ENCODE data around the gene JADE1.

Gene JADE1

DNA sequence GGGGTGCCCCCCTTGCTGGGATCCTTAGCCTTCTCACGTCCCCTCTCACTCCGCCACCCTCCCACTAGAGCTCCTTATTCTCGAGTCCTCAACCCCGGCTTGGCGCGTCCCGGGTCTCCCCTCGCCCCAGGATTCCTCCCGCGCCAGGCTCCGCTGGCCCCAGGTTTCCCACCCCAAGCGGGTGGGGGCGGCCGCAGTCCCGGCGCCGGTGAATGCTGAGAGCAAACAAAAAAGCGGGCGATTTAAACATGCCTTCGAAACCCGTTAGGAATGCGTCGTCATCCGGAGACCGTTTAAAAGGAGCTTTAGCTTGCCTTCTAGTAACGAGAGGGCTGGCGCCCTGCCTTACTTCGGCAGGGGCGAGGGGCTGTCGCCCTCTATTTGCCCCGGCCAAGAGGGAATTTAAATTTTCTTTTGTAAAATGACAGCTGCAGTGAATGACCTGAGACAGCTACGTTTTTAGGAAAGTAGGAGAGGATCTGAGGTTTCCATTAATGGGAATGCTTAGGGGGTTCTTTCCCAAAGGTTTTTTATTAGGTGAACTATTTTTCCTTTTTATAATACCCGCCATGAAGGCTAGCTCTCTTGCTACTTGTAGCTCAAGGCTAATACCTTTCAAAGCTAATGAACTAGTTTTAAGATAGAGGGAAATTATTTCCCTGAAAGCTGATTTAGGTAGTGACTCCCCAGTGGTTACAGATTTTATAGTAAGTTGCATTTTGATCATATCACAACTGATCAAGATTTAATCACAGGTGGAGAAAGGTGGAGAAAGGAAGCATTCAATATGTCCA lies 3.1 kb downstream of the JADE1 start:
- ChIA-PET POLR2A (interaction anchor here (0.5 to 3.0 kb wide), 12 partner anchors 8 to 752 kb away, joined by 3 to 26 read pairs (median 3); partner anchors contain the start of gene LARP1B), CTCF (interaction anchor here (0.7 to 3.5 kb wide), 9 partner anchors 8 to 385 kb away, joined by 3 to 19 read pairs (median 4); no protein-coding TSS in a partner anchor)
- TF ChIP-seq, protein P1, sequence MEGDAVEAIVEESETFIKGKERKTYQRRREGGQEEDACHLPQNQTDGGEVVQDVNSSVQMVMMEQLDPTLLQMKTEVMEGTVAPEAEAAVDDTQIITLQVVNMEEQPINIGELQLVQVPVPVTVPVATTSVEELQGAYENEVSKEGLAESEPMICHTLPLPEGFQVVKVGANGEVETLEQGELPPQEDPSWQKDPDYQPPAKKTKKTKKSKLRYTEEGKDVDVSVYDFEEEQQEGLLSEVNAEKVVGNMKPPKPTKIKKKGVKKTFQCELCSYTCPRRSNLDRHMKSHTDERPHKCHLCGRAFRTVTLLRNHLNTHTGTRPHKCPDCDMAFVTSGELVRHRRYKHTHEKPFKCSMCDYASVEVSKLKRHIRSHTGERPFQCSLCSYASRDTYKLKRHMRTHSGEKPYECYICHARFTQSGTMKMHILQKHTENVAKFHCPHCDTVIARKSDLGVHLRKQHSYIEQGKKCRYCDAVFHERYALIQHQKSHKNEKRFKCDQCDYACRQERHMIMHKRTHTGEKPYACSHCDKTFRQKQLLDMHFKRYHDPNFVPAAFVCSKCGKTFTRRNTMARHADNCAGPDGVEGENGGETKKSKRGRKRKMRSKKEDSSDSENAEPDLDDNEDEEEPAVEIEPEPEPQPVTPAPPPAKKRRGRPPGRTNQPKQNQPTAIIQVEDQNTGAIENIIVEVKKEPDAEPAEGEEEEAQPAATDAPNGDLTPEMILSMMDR (IDR thresholded peaks at IDR 0.05; ENCODE audit: insufficient read depth, low read length, missing control alignments): no peak
- DNase-seq (ENCODE audit: low read depth, low spot score): no peak
- peak overlapping the region; percentile 77 for H3K4me3 ChIP-seq (ENCODE audit: low read depth, low read length)

DNA sequence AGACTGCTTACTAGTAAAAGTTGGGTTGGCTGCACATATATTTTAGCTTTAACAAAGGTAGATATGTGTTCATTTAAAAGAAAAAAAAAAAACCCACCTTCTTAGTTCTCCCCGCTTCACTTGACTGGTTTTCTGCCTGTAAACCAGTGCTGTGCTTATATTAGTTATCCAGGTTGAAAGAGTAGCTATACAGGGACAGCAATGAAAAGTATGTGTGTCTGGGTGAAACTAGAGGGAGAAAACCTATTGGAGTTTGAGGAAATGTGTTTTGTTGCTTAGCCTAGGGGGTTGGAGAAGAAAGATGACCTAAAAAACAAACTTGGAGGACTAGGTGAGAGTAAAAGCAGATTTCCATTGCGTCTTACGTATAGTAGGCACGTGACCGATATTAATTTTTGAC lies 4.5 kb downstream of the JADE1 start:
- H3K4me3 ChIP-seq (ENCODE audit: low read depth, low read length): no peak overlapping the region
- ChIA-PET CTCF (interaction anchor here (0.7 to 3.5 kb wide), 2 partner anchors 25 to 49 kb away, joined by 3 to 19 read pairs; no protein-coding TSS in a partner anchor), POLR2A (interaction anchor here (3.0 kb wide), 1 partner anchor 9 kb away, joined by 26 read pairs; no protein-coding TSS in a partner anchor)
- TF ChIP-seq, protein P1 (IDR thresholded peaks at IDR 0.05; ENCODE audit: insufficient read depth, low read length, missing control alignments): no peak
- no peak for DNase-seq (ENCODE audit: low read depth, low spot score)

DNA sequence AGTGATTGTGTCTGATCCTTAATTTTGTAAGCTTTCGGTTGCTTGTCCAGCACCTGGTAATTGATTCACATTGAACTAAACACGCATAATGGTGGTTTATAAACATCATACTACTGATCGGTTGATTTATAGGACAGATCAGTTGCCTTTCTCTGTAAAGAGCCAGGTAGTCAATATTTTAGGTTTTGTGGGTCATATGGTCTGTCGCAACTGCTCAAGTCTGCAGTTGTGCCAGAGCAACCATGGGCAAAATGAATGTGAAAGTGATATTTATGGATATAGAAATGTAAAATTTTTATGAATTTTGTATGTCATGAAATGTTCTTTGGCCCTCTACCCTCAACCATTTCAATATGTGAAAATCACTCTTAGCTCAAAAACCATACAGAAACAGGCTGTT lies 8.9 kb downstream of the JADE1 start:
- CTCF ChIA-PET: interaction anchor here (1.0 to 1.4 kb wide), 2 partner anchors 45 to 253 kb away, joined by 3 read pairs; no protein-coding TSS in a partner anchor
- no peak overlapping the region for H3K4me3 ChIP-seq (ENCODE audit: low read depth, low read length)
- POLR2A ChIA-PET: no interaction called here

DNA sequence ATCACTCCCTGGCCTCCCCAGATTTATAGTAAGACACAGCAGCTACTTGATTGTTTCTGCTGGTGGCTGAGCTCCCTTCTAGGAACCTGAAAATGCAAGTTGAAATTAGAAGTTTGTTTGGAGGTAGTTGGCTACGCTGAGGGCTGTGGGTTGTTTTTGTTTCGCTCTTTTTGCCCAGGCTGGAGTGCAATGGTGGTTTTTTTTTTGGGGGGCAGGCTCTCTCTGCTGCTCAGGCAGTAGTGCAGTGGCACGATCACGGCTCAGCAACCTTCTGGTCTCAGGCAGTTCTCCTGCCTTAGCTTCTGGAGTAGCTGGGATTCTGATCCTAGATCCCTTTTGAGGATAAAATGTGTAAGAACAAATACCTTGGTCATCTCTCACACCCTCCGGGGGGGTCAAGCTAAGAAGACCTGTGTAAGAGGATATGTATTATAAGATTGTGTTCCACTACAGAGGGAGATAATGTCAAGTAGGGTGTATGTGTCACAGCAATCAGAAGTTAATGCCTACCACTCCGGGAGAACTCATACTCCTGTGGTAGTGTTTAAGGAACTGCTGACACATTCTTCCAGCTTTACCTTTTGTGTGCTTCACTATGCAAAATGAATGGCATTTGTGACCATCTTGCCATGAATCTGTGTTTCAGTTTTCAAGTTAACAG lies 9.7 kb downstream of the JADE1 start:
- TF ChIP-seq, protein P1 (IDR thresholded peaks at IDR 0.05; ENCODE audit: insufficient read depth, low read length, missing control alignments): no peak
- POLR2A ChIA-PET: no interaction called here
- CTCF ChIA-PET: interaction anchor here (1.0 to 1.4 kb wide), 3 partner anchors 43 to 254 kb away, joined by 3 to 4 read pairs (median 3); no protein-coding TSS in a partner anchor
- DNase-seq (ENCODE audit: low read depth, low spot score): no peak
- no peak overlapping the region for H3K4me3 ChIP-seq (ENCODE audit: low read depth, low read length)

More for the DNA sequence above, 8.9 kb downstream of the JADE1 start:
- DNase-seq (ENCODE audit: low read depth, low spot score): no peak
- TF ChIP-seq, protein P1 (IDR thresholded peaks at IDR 0.05; ENCODE audit: insufficient read depth, low read length, missing control alignments): no peak

DNA sequence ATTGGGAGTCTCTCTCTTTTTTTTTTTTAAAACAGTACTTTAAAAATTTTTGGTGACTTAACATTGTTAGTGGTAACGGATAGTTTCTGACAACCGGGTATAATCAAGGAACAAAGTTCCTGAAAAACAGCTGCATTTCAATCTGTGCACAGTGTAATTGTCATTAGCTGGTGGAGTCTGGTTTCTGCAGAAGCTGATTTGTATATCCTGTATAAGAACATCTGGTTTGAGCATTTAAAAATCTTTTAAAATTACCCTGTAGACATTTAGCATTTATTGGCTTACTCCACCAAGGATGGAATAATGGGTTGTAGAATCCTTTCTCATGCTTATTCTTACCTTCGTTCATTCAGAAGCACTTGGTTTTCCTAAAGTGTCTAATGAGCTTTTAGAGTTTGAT lies 11.2 kb downstream of the JADE1 start:
- CTCF ChIA-PET: interaction anchor here (0.9 to 1.8 kb wide), 4 partner anchors 9 to 43 kb away, joined by 3 to 11 read pairs (median 4); no protein-coding TSS in a partner anchor
- TF ChIP-seq, protein P1 (IDR thresholded peaks at IDR 0.05; ENCODE audit: insufficient read depth, low read length, missing control alignments): no peak
- POLR2A ChIA-PET: interaction anchor here (0.7 to 1.6 kb wide), 2 partner anchors 8 to 181 kb away, joined by 3 to 4 read pairs; no protein-coding TSS in a partner anchor
- DNase-seq (ENCODE audit: low read depth, low spot score): no peak
- H3K4me3 ChIP-seq (ENCODE audit: low read depth, low read length): no peak overlapping the region

All from AG04449 (cell line).